ENCODE results near the gene PARK7. TPM values are rescaled to one million over a fixed set of nuclear protein-coding genes. Genes with fewer than 3 reads are reported as not detected.

PARK7 gene
- total RNA-seq, 2 donors from 2014 or later: 206 to 266 TPM

DNA sequence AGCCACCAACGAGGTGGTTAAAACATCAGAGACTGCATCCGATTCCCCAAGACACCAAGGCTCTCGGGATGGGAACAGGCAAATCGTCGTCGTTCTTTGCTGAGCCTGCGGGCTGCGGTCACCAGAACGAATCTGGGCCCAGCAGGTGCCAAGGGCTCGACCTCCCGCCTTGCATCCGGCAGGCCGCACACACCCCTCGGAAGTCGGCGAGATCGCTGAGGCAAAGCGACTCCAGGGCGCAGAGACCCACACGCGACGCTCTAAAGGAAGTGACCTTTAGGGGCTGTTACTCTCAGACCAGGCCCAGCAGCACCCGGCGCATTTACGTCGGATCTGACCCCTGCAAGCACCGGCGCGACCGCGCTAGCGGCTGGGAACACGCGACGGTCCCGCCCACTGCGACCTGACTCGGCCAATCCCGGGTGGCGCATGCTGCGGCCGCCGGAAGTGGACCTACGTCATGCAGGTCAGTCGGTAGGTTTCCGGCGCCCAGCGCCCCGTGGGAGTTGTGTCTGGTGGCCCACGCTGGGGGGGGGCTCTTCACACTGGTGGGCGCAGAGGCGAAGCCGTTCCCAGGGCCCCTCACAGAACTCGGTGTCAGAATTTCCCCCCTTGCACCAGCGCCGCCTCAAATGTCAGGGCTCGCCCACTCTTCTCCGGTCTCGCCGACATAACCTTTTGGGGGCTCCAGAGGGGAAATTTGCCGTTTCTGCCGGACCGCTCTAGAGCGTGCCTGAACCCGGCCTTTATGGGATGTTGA is 7.5 kb upstream of the PARK7 start:
- peak overlapping the region; percentile 54 to 66 for H3K4me3 ChIP-seq
- H3K27me3 ChIP-seq: no peaks in the 10 kb centered on the region
- peak overlapping the region; percentile 89 to 93 for H3K27ac ChIP-seq
- no peaks in the 10 kb centered on the region for H3K36me3 ChIP-seq
- no peaks in the 10 kb centered on the region for H3K9me3 ChIP-seq
- peaks cover 0 to 4% of the 10 kb centered on the region in 2 donors for H3K4me1 ChIP-seq
- TF ChIP-seq, protein P1, sequence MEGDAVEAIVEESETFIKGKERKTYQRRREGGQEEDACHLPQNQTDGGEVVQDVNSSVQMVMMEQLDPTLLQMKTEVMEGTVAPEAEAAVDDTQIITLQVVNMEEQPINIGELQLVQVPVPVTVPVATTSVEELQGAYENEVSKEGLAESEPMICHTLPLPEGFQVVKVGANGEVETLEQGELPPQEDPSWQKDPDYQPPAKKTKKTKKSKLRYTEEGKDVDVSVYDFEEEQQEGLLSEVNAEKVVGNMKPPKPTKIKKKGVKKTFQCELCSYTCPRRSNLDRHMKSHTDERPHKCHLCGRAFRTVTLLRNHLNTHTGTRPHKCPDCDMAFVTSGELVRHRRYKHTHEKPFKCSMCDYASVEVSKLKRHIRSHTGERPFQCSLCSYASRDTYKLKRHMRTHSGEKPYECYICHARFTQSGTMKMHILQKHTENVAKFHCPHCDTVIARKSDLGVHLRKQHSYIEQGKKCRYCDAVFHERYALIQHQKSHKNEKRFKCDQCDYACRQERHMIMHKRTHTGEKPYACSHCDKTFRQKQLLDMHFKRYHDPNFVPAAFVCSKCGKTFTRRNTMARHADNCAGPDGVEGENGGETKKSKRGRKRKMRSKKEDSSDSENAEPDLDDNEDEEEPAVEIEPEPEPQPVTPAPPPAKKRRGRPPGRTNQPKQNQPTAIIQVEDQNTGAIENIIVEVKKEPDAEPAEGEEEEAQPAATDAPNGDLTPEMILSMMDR (IDR thresholded peaks at IDR 0.05): no peak
- DNase-seq (ENCODE audit: low spot score): peak; percentile 97

DNA sequence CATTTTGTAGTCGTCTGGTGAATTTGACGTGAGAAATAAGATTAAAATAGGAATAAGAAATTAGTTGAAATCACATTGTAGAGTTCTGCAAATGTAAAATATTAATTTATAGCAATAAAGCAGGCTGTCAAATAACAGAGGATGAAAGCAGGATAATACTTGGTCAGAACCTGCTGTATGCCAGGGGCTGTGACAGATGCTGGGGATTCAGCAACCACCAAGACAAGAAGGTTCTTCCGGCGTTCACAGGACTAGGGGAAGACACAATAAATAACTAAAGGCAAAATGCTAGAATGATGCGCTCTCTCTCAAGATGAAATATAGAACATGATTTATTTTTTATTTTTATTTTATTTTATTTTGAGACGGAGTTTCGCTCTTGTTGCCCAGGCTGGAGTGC is 6.8 kb upstream of the PARK7 start:
- no peaks in the 10 kb centered on the region for H3K27me3 ChIP-seq
- DNase-seq (ENCODE audit: low spot score): no peak
- TF ChIP-seq, protein P1 (IDR thresholded peaks at IDR 0.05): no peak

DNA sequence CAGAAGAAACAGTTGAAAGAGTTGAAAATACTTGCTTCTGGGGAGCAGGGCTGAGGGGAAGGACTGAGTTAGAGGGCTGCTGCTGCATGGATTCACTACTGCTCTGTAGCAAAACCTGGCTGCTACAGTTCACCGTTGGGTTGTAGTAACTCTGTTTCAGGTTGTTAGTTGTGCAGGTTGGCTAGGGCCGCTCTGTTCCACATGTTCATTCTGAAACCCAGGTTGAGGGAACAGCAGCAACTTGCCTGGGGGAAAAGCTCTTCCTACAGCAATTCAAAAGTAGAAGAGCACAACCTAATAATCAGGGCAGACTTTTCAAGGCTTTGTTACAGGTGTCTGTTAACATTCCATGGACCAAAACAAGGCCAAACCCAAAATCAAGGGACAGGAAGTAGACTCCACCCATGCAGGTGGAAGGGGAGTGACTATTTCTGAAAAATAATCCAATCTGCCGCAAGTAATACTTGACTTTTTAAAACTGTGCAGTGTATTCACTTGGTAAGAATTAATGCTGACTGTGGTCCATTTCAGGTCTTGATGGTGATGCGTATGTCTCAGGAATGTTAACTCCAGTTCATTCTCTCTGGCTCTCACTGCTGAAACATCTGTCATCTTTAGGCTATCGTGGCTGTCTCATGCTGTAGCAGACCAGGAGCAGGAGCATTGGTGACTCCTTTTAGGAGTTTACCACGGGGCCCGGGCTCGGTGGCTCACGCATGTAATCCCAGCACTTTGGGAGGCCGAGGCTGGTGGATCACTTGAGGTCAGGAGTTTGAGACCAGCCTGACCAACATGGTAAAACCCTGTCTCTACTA is 5.1 kb upstream of the PARK7 start:
- Histone ChIP-seq H3K9me3 (no peaks in the 10 kb centered on the region), H3K27ac (no peak overlapping the region), H3K27me3 (no peaks in the 10 kb centered on the region), H3K36me3 (no peaks in the 10 kb centered on the region), H3K4me3 (no peak overlapping the region), H3K4me1 (peaks cover 0 to 9% of the 10 kb centered on the region in 2 donors)
- TF ChIP-seq, protein P1 (IDR thresholded peaks at IDR 0.05): no peak
- DNase-seq (ENCODE audit: low spot score): no peak

More for the DNA sequence above, 6.8 kb upstream of the PARK7 start:
- H3K4me3 ChIP-seq: peak overlapping the region; percentile 54 to 66
- peaks cover 0 to 4% of the 10 kb centered on the region in 2 donors for H3K4me1 ChIP-seq
- peak overlapping the region; percentile 89 to 93 for H3K27ac ChIP-seq
- H3K36me3 ChIP-seq: no peaks in the 10 kb centered on the region
- no peaks in the 10 kb centered on the region for H3K9me3 ChIP-seq

DNA sequence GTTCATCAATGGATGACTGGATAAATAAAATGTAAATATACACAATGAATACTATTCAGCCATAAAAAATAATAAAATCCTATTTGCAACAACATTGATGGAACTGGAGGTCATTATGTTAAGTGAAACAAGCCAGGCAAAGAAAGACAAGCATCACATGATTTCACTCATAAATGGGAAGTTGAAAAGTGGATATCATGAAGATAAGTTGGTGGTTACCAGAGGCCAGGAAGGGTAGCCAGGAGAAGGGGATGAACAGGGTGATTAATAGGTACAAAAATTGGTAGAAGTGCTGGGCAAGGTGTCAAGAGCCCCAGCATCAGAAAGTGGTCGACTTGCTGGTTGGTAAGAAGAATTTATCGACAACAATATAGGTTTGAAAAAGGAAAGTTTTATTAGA is 1.3 kb upstream of the PARK7 start:
- H3K4me1 ChIP-seq: peaks cover 0 to 29% of the 10 kb centered on the region in 2 donors
- TF ChIP-seq, protein P1 (IDR thresholded peaks at IDR 0.05): no peak
- no peak for DNase-seq (ENCODE audit: low spot score)
- H3K27me3 ChIP-seq: no peaks in the 10 kb centered on the region
- peaks cover 23% of the 10 kb centered on the region for H3K36me3 ChIP-seq
- no peak overlapping the region for H3K4me3 ChIP-seq
- H3K9me3 ChIP-seq: no peaks in the 10 kb centered on the region
- H3K27ac ChIP-seq: no peak overlapping the region

DNA sequence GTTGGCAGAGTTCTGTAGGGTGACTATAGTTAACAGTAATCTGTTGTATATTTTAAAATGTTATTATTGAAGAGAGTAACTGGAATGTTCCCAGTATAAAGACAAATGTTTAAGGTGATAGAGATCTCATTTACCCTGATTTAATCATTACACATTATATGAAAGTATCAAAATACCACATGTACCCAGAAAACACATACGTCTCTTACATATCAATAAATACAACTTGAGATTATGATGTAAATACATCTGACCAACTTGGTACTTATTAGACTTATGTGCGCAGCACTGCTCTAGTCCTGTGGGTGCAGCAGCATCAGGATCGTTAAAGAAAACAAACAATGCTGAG is 670 bp upstream of the PARK7 start:
- Histone ChIP-seq H3K4me3 (peak overlapping the region; percentile 75 to 87), H3K36me3 (peaks cover 30% of the 10 kb centered on the region), H3K4me1 (peaks cover 0 to 29% of the 10 kb centered on the region in 2 donors), H3K9me3 (no peaks in the 10 kb centered on the region), H3K27ac (peak overlapping the region; percentile 94 to 96), H3K27me3 (no peaks in the 10 kb centered on the region)
- no peak for DNase-seq (ENCODE audit: low spot score)
- TF ChIP-seq, protein P1 (IDR thresholded peaks at IDR 0.05): no peak
